ENCODE results near the gene PPP2CA. TPM values are rescaled to one million over a fixed set of nuclear protein-coding genes. Genes with fewer than 3 reads are reported as not detected.

PPP2CA gene
- total RNA-seq = 100 to 1,000 TPM; 101 to 244 (median 132) TPM

DNA sequence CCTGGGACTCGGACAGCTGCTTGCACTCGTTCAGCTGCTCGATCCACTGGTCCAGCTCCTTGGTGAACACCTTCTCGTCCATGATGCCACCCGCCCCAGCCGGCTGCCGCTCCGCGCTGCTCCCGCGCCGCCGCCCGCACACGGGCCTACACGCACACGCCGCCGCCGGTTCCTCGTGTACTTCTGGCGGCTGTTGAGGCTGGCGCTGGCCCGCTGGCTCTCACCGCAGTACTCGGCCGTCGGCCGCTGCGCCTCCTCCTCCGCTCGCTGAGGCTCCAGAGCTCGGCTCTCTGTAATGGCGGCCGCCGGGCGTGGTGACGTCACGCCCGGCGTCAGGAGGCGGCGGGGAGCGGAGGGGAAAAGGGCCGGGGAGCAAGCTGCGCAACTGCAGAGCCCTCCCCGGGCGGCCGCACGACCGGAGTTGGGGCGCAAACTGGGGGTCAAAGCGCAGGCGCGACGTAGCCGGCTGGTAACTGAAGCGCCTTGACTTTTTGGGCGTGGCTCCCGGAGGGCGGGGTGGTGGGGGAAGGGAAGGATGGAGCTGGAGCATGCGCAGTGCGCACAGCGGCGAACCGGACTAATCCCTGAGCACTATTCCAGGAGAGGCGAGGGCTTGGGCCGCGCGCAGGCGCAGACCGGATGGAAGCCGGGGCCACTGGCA, at the start of gene PPP2CA:
Gene PPP2CA, minus strand, starts transcription at position 294 of the 661 bp plus-strand sequence. Its CDS starts 212 bp downstream, at position 82.
- TF ChIP-seq, protein P1, sequence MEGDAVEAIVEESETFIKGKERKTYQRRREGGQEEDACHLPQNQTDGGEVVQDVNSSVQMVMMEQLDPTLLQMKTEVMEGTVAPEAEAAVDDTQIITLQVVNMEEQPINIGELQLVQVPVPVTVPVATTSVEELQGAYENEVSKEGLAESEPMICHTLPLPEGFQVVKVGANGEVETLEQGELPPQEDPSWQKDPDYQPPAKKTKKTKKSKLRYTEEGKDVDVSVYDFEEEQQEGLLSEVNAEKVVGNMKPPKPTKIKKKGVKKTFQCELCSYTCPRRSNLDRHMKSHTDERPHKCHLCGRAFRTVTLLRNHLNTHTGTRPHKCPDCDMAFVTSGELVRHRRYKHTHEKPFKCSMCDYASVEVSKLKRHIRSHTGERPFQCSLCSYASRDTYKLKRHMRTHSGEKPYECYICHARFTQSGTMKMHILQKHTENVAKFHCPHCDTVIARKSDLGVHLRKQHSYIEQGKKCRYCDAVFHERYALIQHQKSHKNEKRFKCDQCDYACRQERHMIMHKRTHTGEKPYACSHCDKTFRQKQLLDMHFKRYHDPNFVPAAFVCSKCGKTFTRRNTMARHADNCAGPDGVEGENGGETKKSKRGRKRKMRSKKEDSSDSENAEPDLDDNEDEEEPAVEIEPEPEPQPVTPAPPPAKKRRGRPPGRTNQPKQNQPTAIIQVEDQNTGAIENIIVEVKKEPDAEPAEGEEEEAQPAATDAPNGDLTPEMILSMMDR (IDR thresholded peaks at IDR 0.05) = no peak
- peak; percentile 94 for ATAC-seq (ENCODE audit: low FRiP score)
- peak; percentile 96 for DNase-seq (ENCODE audit: low spot score)

- no peak for ATAC-seq (ENCODE audit: low FRiP score)
- TF ChIP-seq, protein P1 (IDR thresholded peaks at IDR 0.05) = no peak
- DNase-seq (ENCODE audit: low spot score) = no peak
Observed at GRCh38 chr5:134273642-134274395, 47.9 kb upstream of the PPP2CA start.

DNA sequence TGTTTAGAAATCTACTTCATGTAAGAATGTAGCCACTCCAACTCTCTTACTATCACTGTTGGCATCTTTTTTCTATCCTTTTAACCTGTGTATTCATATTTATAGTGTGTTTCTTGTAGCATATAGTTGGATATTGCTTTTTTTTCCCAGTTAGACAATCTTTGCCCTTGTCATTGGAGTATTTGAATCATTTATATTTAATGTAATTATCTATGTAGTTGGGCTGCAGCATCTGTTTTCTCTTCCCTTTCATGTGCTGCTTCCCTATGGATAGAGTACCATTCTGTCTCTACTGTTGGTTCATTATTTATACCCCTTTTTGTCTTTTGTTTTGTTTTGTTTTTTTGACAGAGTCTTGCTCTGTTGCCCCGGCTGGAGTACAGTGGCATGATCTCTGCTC, 45.2 kb upstream of the PPP2CA start:
- DNase-seq (ENCODE audit: low spot score) = no peak
- no peak for ATAC-seq (ENCODE audit: low FRiP score)
- TF ChIP-seq, protein P1 (IDR thresholded peaks at IDR 0.05) = no peak

- DNase-seq (ENCODE audit: low spot score) = no peak
- TF ChIP-seq, protein P1 (IDR thresholded peaks at IDR 0.05) = no peak
- no peak for ATAC-seq (ENCODE audit: low FRiP score)
Observed at GRCh38 chr5:134268919-134269318, 43.0 kb upstream of the PPP2CA start.

GRCh38 chr5:134268019-134268601, 42.2 kb upstream of the PPP2CA start:
- ATAC-seq (ENCODE audit: low FRiP score) = no peak
- TF ChIP-seq, protein P1 (IDR thresholded peaks at IDR 0.05) = no peak
- DNase-seq (ENCODE audit: low spot score) = no peak

DNA sequence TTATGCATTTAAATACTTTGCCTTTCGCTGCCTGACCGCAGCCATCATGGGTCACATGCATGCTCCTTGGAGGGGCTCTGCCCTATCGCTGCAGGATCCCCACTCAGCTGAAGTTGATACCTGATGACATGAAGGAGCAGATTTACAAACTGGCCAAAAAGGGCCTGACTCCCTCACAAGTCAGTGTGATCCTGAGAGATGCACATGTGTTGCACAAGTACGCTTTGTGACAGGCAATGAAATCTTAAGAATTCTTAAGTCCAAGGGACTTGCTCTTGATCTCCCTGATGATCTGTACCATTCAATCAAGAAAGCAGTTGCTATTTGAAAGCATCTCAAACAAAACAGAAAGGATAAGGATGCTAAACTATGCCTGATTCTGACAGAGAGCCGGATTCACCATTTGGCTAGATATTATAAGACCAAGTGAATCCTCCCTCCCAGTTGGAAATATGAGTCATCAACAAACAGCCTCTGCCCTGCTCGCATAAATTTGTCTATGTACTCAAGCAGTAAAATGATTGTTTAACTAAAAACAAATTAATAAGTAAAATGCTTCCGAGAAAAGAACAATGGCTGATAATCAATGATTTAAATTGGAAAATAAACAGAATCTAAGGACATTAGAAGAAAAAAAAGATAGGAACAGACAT, 41.6 kb upstream of the PPP2CA start:
- DNase-seq (ENCODE audit: low spot score) (no peak), ATAC-seq (ENCODE audit: low FRiP score) (no peak)
- TF ChIP-seq, protein P1 (IDR thresholded peaks at IDR 0.05) = no peak

Measured in omental fat pad (tissue), 4 donors.